GM12865 (cell line): Measurements from ENCODE around the gene PIEZO1.

ENCODE experiments used
- DNase-seq: peaks from one replicate; pipeline ENCODE4 v3.0.0; 2010; ENCODE audit warnings: low read depth
- H3K4me3 ChIP-seq: 2 replicates; pipeline ENCODE4 v1.5.1; 2011; ENCODE audit warnings: mild to moderate bottlenecking, low read depth, low read length, control low read depth
- TF ChIP-seq, protein P1 (sequence below): IDR thresholded peaks from 2 replicates; pipeline ENCODE4 v1.5.1; 2011; ENCODE audit warnings: low read length, control low read depth, low read depth, inconsistent platforms; ENCODE audit not compliant: insufficient read depth; ENCODE audit errors: missing control alignments

Gene PIEZO1

DNA sequence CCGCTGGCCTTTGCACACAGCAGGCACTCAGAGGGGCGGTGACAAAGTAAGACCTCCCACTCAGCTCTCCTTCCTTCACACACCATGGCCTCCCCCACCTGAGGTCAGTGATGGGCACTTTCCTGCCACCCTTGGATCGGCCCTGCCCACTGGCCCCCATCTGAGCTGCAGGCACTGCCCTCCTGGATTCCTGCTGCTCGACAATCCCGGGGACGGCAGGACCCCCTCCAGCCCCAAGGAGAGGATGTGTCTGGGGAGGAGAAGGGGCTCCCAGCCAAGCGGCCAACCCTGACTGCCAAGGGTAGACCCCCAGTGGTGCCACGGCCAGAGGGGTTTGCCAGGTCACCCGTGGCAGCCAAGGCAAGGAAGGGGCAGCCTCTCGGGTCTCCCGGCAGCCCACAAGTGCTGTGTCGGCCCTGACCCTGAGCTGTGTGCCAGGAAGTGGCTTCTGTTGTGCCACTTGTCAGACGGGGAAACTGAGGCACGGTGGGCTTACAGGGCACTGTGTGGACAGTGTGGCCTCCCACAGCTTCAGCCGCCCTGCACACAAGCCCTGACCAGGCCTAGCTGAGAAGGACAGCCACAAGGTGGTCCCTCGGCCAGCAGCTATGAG is 22.7 kb downstream of the PIEZO1 start:
- TF ChIP-seq, protein P1, sequence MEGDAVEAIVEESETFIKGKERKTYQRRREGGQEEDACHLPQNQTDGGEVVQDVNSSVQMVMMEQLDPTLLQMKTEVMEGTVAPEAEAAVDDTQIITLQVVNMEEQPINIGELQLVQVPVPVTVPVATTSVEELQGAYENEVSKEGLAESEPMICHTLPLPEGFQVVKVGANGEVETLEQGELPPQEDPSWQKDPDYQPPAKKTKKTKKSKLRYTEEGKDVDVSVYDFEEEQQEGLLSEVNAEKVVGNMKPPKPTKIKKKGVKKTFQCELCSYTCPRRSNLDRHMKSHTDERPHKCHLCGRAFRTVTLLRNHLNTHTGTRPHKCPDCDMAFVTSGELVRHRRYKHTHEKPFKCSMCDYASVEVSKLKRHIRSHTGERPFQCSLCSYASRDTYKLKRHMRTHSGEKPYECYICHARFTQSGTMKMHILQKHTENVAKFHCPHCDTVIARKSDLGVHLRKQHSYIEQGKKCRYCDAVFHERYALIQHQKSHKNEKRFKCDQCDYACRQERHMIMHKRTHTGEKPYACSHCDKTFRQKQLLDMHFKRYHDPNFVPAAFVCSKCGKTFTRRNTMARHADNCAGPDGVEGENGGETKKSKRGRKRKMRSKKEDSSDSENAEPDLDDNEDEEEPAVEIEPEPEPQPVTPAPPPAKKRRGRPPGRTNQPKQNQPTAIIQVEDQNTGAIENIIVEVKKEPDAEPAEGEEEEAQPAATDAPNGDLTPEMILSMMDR, result no peak
- DNase-seq, result no peak
- no peak overlapping the region for H3K4me3 ChIP-seq

DNA sequence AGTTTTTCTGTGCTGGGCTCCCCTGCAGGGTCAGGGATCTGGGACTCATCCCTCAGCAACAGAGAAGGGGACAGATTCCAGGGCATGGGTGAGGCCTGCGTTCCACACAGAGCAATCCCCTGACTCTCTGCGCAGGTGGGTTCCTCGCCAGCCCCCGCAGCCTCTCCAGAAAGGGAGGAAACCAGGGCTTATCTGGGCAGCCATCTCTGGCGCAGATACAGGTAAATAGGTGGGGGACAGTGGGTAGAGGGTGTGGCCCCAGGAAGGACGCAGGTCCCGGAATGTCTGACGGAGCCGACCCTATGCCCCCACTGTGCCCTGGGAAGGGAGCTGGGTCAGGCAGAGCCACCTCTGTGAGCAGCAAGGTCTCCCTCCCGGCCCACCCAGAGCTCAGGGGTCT is 23.2 kb downstream of the PIEZO1 start:
- TF ChIP-seq, protein P1, result no peak
- H3K4me3 ChIP-seq, result no peak overlapping the region
- DNase-seq, result no peak

DNA sequence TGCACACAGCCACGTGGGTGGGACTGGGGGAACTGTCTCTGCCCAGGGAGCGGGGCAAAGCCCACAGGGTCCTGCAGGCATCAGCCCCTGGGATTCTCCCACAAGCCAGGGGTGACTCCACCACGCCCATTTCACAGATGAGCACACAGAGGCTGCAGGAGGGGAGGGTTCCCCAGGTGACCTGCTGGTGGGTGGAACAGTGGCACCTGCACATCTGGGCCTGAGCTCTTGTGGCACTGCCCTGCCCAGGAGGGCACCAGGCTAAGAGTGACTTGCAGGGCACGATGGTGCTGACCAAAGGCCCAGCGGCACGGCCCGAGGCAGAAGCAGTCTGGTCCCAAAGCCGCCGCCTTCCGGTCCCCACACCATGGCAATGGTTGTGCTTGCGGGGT is 23.9 kb downstream of the PIEZO1 start:
- DNase-seq, result no peak
- no peak overlapping the region for H3K4me3 ChIP-seq
- TF ChIP-seq, protein P1, result no peak

DNA sequence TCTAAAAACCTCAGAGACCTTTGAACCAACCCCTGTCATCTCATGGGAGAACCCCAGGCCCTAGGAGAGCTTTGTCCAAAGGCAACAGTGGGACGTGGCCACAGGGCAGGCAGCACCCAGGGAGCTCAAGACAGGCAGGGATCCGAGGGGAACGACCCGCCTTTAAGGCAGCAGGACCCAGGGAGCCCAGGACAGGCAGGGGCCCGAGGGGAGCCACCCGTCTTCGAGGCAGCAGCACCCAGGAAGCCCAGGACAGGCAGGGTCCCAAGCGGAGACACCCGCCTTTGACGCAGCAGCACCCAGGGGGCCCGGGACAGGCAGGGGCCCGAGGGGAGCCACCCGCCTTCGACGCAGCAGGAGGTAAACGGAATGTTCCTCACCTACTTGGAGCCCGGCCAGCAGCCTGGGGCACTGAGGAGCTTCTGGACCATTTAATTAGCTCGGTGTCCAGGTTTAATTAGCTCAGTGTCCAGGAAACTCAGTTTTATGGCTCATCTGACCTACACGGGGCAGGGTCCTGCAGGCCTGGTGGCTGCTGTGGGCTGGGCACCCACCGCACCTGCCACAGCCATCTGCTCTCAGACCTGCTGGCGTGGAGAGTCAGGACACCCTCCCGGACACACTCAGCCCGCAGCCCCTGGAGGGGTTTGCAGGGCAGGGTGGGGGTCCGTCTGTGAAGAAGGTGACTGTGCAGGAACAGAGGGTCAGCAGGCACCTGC is 24.4 kb downstream of the PIEZO1 start:
- DNase-seq, result no peak
- H3K4me3 ChIP-seq, result no peak overlapping the region
- TF ChIP-seq, protein P1, result no peak

DNA sequence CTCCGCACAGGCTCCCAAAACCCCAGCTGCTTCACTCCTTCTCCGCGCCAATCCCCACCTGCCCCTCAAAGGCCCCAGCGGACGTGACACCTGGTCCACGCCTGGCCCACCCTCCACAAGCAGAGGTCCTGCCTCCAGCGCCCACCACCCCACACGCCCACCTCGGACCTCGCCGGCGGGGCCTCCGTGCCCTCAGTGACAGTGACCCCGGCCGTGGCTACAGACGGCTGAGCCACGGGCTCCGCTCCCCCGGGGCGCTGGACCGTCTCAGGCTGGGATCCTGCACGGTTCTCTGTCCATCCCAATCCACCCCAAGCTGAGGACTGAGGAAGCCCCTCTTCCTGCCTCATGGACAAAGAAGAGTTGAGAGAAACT is 25.1 kb downstream of the PIEZO1 start:
- TF ChIP-seq, protein P1, result no peak
- DNase-seq, result no peak
- no peak overlapping the region for H3K4me3 ChIP-seq

DNA sequence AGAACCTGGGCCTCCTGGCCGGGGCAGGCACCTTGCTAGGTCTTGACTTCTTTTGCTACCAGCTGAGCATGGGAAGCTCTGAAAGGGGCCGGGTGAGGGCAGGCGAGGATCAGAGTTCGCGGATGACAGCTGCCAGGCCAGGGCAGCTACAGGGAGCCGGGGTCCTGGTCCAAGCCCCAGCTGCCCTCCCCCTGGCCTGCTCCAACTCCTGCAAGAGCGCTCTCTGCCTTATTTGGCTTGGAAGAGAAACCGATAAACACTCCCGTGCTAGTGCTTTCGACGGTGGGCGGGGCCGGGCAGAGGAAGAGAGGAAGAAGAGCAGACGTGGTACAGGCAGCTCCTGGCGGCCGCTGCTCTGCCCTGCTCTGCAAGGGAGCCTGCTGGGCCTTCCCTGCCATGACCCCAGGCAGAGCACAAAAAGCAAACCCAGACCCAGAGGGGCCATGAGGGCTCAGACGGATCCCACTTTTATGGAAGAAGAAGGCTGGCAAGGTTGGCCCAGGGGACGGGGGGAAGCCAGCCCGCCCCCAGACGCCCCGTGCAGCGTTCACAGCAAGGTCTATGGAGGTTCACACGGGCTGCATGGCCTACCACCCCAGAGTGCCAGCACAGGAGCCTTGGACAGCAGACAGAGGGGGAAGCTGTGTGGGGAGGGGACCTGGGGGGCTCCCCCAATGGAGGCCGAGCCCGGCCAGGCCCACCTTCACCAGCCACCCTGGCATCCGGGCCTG is 25.6 kb downstream of the PIEZO1 start:
- no peak for DNase-seq
- H3K4me3 ChIP-seq, result no peak overlapping the region
- TF ChIP-seq, protein P1, result no peak
